GM21526 (cell line): Measurements from ENCODE around the gene KSR1.

Experiments
- ATAC-seq: cut with Tn5 transposase; IDR thresholded peaks from one replicate; pipeline ENCODE4 v1.9.1; 2021; ENCODE audit warnings: moderate library complexity; ENCODE audit not compliant: unreplicated experiment, low FRiP score

Gene KSR1

DNA sequence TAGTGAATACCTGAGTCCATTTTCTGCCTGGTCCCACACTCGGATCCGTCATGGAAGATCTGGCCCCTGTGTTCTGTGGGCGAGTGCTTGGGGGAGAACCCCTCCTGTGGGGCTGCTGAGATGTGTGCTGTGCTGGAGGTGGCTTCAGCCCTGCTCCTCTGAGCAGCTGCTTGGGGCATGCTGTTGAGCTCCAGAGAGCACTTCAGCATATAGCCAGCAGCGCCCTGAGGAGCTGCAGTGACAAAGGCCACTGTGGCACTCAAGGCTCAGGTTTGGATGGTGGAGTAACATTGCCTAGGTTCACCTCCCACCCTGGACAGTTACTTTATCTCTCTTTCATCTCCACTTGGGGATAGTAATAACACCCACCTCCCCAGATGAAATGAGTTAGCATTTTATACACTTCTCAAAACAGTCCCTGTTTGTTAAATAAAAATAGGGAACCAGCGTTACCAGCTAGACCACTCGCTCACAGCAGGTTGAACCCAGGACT lies 75.3 kb downstream of the KSR1 start:
- no peak for ATAC-seq

DNA sequence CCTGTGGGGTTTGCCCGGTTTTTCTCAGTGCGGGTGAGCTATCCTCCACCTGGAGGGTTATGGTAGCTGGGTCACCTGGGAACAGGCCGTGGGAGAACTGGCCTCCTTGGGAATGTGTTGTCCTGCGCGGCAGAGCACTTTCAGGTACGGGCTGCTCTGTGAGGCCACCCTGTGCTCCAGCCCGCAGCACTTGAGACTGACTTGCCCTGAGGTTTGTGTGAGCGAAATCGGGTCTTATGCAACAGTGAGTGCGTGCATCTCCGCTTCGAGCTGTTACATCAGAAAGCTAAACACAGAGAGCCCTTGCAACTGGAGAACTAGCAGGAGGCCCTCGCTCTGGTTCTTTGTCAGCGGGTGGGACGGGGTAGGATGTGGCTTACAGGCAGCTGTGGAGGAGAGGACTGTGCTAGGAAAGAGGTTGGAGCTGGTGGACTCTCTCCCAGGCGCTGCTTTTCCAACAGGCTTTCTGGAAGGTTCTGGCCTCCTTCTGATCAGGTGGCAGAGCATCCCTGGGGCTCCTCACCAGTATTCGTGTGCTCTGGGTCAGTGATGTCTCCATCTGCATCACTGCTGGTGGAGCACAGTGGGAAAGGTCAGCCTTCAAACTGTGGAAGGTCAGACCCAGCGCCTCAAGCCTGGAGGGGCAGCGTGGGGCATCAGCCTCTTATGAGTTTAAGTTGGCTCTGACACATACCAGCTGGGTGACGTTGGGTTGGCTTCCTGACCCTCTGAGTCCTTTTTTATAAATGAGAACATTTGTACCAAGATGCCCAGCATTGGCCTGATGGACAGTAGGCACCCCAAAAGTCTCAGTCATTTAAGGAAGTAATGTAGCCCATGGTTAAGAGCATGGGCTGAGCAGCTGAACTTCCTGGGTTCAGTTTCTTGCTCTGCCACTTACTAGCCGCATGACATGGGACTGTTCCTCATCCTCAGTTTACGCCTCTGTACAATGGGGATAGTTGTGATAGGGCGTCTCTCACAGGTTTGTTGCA lies 76.3 kb downstream of the KSR1 start:
- ATAC-seq, result no peak

- ATAC-seq, result no peak
Observed at GRCh38 chr17:27533874-27534815, 77.9 kb downstream of the KSR1 start.

- ATAC-seq, result no peak
Observed at GRCh38 chr17:27535178-27535928, 79.1 kb downstream of the KSR1 start.

DNA sequence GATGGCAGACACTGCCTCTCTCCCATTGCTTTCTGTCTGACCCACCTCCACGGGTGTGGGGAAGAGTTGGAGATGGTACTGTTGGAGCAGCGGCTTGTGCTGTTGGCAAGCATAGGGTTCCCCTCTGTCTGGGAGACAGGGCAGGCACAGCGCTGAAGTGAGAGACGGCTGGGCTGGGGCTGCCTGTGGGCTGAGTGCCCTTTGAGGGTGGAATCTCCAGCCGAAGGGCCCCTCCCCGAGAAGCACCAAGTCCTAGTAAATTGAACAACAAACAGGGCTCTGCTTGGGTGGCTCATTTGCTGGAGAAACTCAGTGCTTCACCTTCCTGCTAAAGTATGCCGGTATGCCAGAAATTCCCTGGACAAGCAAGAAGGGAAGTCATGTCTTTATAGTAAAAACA lies 79.7 kb downstream of the KSR1 start:
- ATAC-seq, result no peak

DNA sequence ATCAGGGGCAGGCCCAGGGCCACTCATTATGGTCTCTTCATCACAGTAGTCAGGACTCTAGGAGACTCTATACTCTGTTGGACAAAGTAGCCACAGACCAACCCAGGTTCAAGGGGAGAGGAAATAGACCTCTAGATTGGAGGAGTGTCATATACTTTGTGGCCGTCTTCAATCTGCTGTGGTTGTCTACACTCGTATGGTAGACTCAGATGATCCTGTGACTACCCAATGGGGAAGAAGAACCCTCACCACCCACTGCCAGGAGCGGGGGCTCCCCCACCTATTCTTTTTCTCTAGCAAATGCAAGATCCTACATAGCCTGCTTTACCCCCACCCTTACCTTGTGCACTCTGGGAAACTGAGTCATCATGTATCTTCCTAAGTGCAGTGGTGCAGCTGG lies 80.5 kb downstream of the KSR1 start:
- ATAC-seq, result no peak

GRCh38 chr17:27538156-27538955 lies 82.1 kb downstream of the KSR1 start:
- ATAC-seq, result no peak

- no peak for ATAC-seq
Observed at GRCh38 chr17:27539152-27539551, 82.9 kb downstream of the KSR1 start.

DNA sequence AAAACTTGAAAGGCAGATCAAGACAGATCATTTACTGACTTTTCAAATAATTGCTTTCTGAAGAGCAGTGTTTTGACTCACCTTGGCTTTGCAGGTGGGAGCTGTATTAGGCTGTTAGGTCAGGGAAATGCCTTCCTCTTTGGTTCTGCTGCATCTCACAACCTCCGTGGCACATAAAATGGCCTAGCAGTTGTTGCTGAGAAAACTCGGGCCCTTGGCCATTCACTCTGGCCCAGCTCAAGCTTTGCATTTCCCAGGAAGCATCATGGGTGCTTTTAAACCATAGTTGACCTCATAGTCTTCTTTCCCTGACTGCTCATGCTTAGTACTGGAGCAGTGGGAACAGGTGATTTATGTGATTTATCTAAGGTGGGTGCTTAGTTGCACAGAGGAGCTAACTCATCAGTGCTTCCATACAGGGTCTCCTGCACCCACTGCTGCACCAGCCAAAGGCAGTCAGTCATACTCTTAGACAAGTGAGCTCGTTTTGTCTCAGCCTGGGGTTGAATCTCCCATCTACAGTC lies 83.6 kb downstream of the KSR1 start:
- no peak for ATAC-seq

- no peak for ATAC-seq
Observed at GRCh38 chr17:27540318-27541101, 84.3 kb downstream of the KSR1 start.

DNA sequence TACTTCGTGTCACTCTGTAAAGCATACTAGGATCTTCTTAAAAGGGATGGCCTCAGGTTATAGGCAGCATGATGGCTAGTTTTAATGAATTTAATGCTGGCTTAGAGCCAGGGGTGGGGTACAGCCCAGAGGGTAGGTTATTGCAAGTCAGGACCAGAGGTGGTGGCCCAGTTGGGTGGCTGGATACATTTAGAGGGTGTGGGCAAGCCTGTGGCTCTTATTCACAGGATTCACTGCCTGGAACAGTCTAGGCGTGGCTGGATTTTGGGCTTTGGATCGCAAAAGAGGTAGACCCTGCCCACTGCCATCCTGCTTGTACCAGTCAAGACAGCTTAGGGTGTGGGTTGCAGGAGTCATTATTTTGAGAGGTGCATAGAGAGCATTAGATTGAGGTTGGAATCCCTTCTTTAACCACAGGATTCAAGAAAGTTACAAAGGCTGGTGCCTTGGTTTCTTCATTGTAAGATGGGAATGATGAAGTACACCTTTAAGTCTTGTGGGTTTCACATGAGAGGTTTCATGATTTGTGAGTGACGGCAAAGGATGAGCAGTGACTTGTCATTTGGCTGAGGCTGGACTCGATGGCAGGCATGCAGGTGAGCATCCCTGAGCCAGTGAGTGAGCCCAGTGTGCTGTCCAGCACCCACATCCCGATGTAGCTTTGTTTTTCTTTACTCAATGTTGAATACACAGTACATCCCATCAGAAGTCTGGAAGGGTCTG lies 85.2 kb downstream of the KSR1 start:
- ATAC-seq, result no peak

DNA sequence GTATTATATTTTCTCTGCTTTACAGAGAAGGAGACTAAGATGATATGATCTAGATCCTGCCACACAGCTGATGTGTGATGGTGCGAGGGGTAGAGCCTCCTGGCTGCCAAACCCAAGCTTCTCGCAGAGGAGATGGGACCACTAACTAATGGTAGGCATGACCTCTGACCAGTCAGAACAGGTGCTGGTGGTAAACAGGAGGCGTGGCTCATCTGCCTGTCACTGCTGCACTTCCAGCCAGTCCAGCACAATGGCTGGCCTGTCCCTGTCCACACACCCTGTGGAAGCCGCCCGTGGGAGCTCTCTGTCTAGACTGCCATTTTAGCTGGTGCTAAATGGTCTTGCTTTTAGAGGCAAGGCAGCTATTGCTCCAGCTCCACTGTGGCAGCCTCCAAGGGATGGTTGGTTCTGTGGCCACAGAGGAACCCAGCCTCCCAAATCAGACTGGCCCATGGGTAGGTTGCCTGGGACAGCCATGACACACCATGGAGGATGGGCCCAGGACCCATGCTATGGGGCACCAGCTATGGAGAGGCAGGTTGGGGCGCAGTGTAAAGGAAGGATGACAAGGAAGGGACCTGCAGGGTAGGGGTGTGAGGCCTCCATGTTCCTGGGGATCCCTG lies 86.7 kb downstream of the KSR1 start:
- no peak for ATAC-seq

DNA sequence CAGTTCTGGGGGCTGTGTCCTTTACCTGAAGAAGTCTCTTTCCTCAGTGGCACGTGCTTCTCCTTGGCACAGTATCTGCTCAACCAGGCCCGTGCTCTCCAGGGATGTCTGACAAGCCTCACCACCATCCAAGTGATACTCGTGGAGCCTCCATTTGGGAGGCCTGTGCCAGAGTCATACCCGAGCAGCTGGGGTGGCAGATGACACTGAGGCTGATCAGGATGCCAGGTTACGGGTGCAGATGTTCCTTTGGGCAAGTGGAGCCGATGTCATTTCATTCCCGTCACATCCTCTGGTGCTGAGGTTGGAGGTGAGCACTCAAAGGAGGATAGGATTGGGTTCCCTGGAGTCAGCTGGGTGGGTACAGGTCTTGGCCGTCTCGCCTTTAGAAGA lies 87.2 kb downstream of the KSR1 start:
- ATAC-seq, result no peak

DNA sequence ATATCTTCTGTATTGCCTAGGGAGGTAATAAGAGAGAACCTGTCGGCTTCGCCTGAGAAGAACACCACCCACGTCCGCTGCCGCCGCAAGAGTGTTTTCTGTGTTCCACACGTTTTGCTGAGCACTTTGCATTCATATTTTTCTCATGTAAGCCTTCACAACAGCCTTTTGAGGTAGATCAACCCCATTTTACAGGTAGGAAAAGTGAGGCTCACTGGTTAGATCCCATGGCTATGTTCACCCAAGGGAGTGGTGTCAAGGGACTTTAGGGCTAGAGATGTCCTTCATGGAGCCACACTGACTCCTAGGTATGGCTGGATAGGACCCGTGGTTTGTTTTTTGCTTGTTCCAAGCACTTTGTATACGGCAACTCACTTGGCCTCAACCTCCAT lies 87.7 kb downstream of the KSR1 start:
- no peak for ATAC-seq

GRCh38 chr17:27544350-27545131 lies 88.3 kb downstream of the KSR1 start:
- peak; percentile 84 for ATAC-seq

DNA sequence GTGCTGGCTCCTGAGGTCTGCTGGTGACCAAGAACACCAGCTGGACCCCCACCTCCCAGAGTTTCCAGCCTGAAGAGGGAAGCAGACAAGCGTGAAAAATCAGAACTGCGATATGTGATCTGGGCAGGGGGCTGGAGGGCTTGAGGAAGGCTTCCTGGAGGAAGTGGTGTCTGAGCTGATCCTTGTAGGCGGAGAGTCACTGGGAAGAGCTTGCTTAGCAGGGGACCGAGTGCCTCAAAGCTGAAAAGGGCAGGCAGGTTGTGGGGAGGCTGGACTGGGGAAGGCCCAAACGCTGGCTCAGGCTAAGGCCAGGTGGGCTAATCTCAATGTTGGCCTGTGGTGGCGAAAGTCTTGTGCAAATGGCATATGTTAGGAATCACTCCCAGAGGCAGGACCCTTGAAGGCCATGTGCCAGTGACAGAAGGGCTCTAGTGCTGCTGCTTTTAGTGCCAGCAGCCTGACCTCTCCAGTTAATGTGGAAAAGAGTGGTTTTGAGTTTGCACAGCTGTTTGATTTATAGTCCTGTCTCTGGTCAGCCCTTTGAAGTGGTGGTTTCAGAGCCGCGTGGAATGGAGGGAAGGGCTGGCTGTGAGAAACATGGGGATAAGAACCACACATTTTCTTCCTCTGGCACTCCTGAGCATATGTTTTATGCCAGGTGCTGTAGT lies 89.4 kb downstream of the KSR1 start:
- ATAC-seq, result no peak
